HEK293T (cell line): ENCODE measurements around the gene SLCO4C1.

Experiments
- CTCF ChIA-PET: fragments of 350-600 bp; formaldehyde crosslinking; extraction: SDS; loops from one replicate; lab custom pipeline; 2021; ENCODE audit warnings: antibody characterized with exemption, inconsistent platforms; lab: Yijun Ruan, JAX
- POLR2A ChIA-PET: fragments of 350-600 bp; formaldehyde crosslinking; extraction: SDS; loops from one replicate; lab custom pipeline; 2020; ENCODE audit warnings: antibody characterized with exemption, inconsistent platforms; lab: Yijun Ruan, JAX
- DNase-seq: peaks from one replicate; pipeline ENCODE4 v3.0.0; 2012; ENCODE audit warnings: mixed read lengths; ENCODE audit errors: extremely low spot score
- ARNT ChIP-seq: fragments of 450-650 bp; IDR thresholded peaks from 2 replicates; pipeline ENCODE4 v1.6.1; 2017; ENCODE audit warnings: mild to moderate bottlenecking
- BHLHE40 ChIP-seq: fragments of 450-650 bp; IDR thresholded peaks from 2 replicates; pipeline ENCODE4 v1.6.1; 2016; ENCODE audit warnings: mild to moderate bottlenecking, moderate library complexity, borderline replicate concordance
- CTBP1 ChIP-seq: fragments of 450-650 bp; IDR thresholded peaks from 2 replicates; pipeline ENCODE4 v1.6.1; 2016; ENCODE audit warnings: borderline replicate concordance
- ELF4 ChIP-seq: fragments of 450-650 bp; IDR thresholded peaks from 2 replicates; pipeline ENCODE4 v1.6.1; 2017; ENCODE audit warnings: antibody characterized with exemption
- FOXA1 ChIP-seq: fragments of 450-650 bp; IDR thresholded peaks from 2 replicates; pipeline ENCODE4 v1.6.1; 2016; ENCODE audit warnings: mild to moderate bottlenecking
- FOXK2 ChIP-seq: fragments of 450-650 bp; IDR thresholded peaks from 2 replicates; pipeline ENCODE4 v1.6.1; 2016; ENCODE audit warnings: mild to moderate bottlenecking
- FOXM1 ChIP-seq: fragments of 450-650 bp; IDR thresholded peaks from 2 replicates; pipeline ENCODE4 v1.6.1; 2017; ENCODE audit warnings: mild to moderate bottlenecking, borderline replicate concordance
- HDGF ChIP-seq: fragments of 450-650 bp; IDR thresholded peaks from 2 replicates; pipeline ENCODE4 v1.6.1; 2017; ENCODE audit warnings: antibody characterized with exemption, borderline replicate concordance
- L3MBTL2 ChIP-seq: fragments of 450-650 bp; conservative IDR thresholded peaks from 2 replicates; pipeline ENCODE4 v1.6.1; 2016; ENCODE audit warnings: mild to moderate bottlenecking
- LEF1 ChIP-seq: fragments of 450-650 bp; IDR thresholded peaks from 2 replicates; pipeline ENCODE4 v1.6.1; 2017; ENCODE audit warnings: mild to moderate bottlenecking, borderline replicate concordance
- NFRKB ChIP-seq: fragments of 450-650 bp; IDR thresholded peaks from 2 replicates; pipeline ENCODE4 v1.6.1; 2016; ENCODE audit warnings: mild to moderate bottlenecking, moderate library complexity
- PKNOX1 ChIP-seq: fragments of 450-650 bp; IDR thresholded peaks from 2 replicates; pipeline ENCODE4 v1.6.1; 2016
- SP1 ChIP-seq: fragments of 450-650 bp; IDR thresholded peaks from 2 replicates; pipeline ENCODE4 v1.6.1; 2017
- SUZ12 ChIP-seq: fragments of 450-650 bp; IDR thresholded peaks from 2 replicates; pipeline ENCODE4 v1.6.1; 2016; ENCODE audit warnings: mild to moderate bottlenecking
- TARDBP ChIP-seq: fragments of 450-650 bp; IDR thresholded peaks from 2 replicates; pipeline ENCODE4 v1.6.1; 2016
- ZNF384 ChIP-seq: fragments of 450-650 bp; IDR thresholded peaks from 2 replicates; pipeline ENCODE4 v1.6.1; 2016

SLCO4C1 gene

GRCh38 chr5:102294886-102295395 is 1.1 kb downstream of the SLCO4C1 start:
- ChIA-PET CTCF (interaction anchor here (0.6 to 1.7 kb wide), 5 partner anchors 9 to 250 kb away, joined by 3 to 8 read pairs (median 4); no protein-coding TSS in a partner anchor), POLR2A (interaction anchor here (1.1 kb wide), 1 partner anchor 826 kb away, joined by 4 read pairs; the partner anchor contains the start of genes GIN1 and PPIP5K2)
- TF ChIP-seq NFRKB (no peak), FOXA1 (no peak), PKNOX1 (no peak), L3MBTL2 (no peak), TARDBP (no peak), BHLHE40 (no peak), ZNF384 (no peak), FOXK2 (no peak), ARNT (no peak), ELF4 (no peak), CTBP1 (no peak), FOXM1 (no peak), SP1 (no peak), LEF1 (no peak), HDGF (no peak), SUZ12 (no peak)
- DNase-seq: no peak

- TF ChIP-seq TARDBP: no peak
- TF ChIP-seq SUZ12: no peak
- TF ChIP-seq FOXK2: no peak
- no peak for TF ChIP-seq FOXM1
- no peak for TF ChIP-seq ZNF384
- CTCF ChIA-PET: no interaction called here
- DNase-seq: no peak
- POLR2A ChIA-PET: no interaction called here
Measured at GRCh38 chr5:102290004-102290403, 6.1 kb downstream of the SLCO4C1 start.

- ChIA-PET CTCF (interaction anchor here (0.6 kb wide), 2 partner anchors 247 to 265 kb away, joined by 3 to 4 read pairs; no protein-coding TSS in a partner anchor), POLR2A (no interaction called here)
- no peak for DNase-seq
- no peak for TF ChIP-seq L3MBTL2
- no peak for TF ChIP-seq LEF1
Measured at GRCh38 chr5:102289251-102289899, 6.7 kb downstream of the SLCO4C1 start.

- DNase-seq: no peak
- CTCF ChIA-PET: interaction anchor here (0.6 kb wide), 1 partner anchor 266 kb away, joined by 4 read pairs; no protein-coding TSS in a partner anchor
- TF ChIP-seq ZNF384 (no peak), ELF4 (no peak), FOXK2 (no peak), SUZ12 (no peak), HDGF (no peak), LEF1 (no peak), CTBP1 (no peak), FOXA1 (no peak), ARNT (no peak)
- POLR2A ChIA-PET: no interaction called here
Measured at GRCh38 chr5:102288630-102289029, 7.5 kb downstream of the SLCO4C1 start.

GRCh38 chr5:102286476-102286875 is 9.6 kb downstream of the SLCO4C1 start:
- TF ChIP-seq LEF1: no peak
- no peak for TF ChIP-seq FOXA1
- TF ChIP-seq L3MBTL2: no peak
- TF ChIP-seq HDGF: no peak
- no peak for TF ChIP-seq FOXK2
- no peak for TF ChIP-seq TARDBP
- TF ChIP-seq BHLHE40: no peak
- TF ChIP-seq SUZ12: no peak
- DNase-seq: no peak
- POLR2A ChIA-PET: no interaction called here
- CTCF ChIA-PET: interaction anchor here (1.7 kb wide), 1 partner anchor 9 kb away, joined by 8 read pairs; the partner anchor contains the start of gene SLCO4C1

GRCh38 chr5:102283102-102283797 is 12.8 kb downstream of the SLCO4C1 start:
- DNase-seq: no peak
- TF ChIP-seq SP1: no peak
- TF ChIP-seq L3MBTL2: no peak
- TF ChIP-seq FOXA1: no peak
- TF ChIP-seq ELF4: no peak
- no peak for TF ChIP-seq CTBP1
- no peak for TF ChIP-seq ZNF384
- no peak for TF ChIP-seq LEF1
- no peak for TF ChIP-seq TARDBP
- TF ChIP-seq FOXK2: no peak
- TF ChIP-seq ARNT: no peak
- no peak for TF ChIP-seq PKNOX1
- no peak for TF ChIP-seq FOXM1
- TF ChIP-seq BHLHE40: no peak
- no peak for TF ChIP-seq SUZ12
- TF ChIP-seq HDGF: no peak
- no peak for TF ChIP-seq NFRKB
- ChIA-PET CTCF (no interaction called here), POLR2A (no interaction called here)
